Liver (tissue), 9 donors: ENCODE data around the gene RFX8. TPM values are rescaled to one million over a fixed set of nuclear protein-coding genes. Genes with fewer than 3 reads are reported as not detected.

Experiments used
- DNase-seq: peaks from one replicate; pipeline ENCODE4 v3.0.0-alpha.2; 2017; ENCODE audit warnings: low spot score
- H3K27ac ChIP-seq, 2 donors: one replicate each; pipeline ENCODE4 v1.7.0; 2013; ENCODE audit warnings: inconsistent platforms in 2 of 2, low read length in 2 of 2, control low read depth in 1 of 2, low read depth in 1 of 2, mild to moderate bottlenecking in 1 of 2
- H3K27me3 ChIP-seq, 4 donors: one replicate each; pipeline versions ENCODE4 v1.6.1 to v1.7.0; 2013; ENCODE audit warnings: low read length in 3 of 4, inconsistent platforms in 1 of 4, mild to moderate bottlenecking in 1 of 4, moderate library complexity in 1 of 4; ENCODE audit not compliant: control insufficient read depth in 4 of 4, insufficient read depth in 4 of 4
- H3K36me3 ChIP-seq, 4 donors: one replicate each; pipeline versions ENCODE4 v1.6.1 to v1.7.0; 2013; ENCODE audit warnings: low read length in 3 of 4, mild to moderate bottlenecking in 3 of 4, low read depth in 1 of 4, moderate library complexity in 1 of 4; ENCODE audit not compliant: control insufficient read depth in 4 of 4, insufficient read depth in 3 of 4
- H3K4me1 ChIP-seq, 4 donors: one replicate each; pipeline versions ENCODE4 v1.6.1 to v1.7.0; 2013; ENCODE audit warnings: low read length in 3 of 4, mild to moderate bottlenecking in 3 of 4, moderate library complexity in 1 of 4; ENCODE audit not compliant: control insufficient read depth in 4 of 4, insufficient read depth in 4 of 4
- H3K4me3 ChIP-seq, 3 donors: one replicate each; pipeline versions ENCODE4 v1.6.1 to v1.7.0; 2013; ENCODE audit warnings: low read length in 3 of 3, control low read depth in 1 of 3, low read depth in 1 of 3, mild to moderate bottlenecking in 1 of 3
- H3K9ac ChIP-seq, 2 donors: one replicate each; pipeline ENCODE4 v1.7.0; 2013; ENCODE audit warnings: low read length in 2 of 2, mild to moderate bottlenecking in 2 of 2, moderate library complexity in 2 of 2, control low read depth in 1 of 2, low read depth in 1 of 2
- H3K9me3 ChIP-seq, 4 donors: one replicate each; pipeline versions ENCODE4 v1.6.1 to v1.7.0; 2013; ENCODE audit warnings: low read length in 3 of 4; ENCODE audit not compliant: control insufficient read depth in 4 of 4
- ATF3 ChIP-seq: IDR thresholded peaks from 2 replicates; pipeline ENCODE4 v1.6.1; 2016; ENCODE audit warnings: antibody characterized with exemption
- EGR1 ChIP-seq, 2 donors: IDR thresholded peaks; 2 replicates each; pipeline ENCODE4 v1.6.1; 2016 to 2018; ENCODE audit warnings: antibody characterized with exemption in 2 of 2, low read depth in 2 of 2
- FOXA1 ChIP-seq: IDR thresholded peaks from 2 replicates; pipeline ENCODE4 v1.6.1; 2016; ENCODE audit warnings: antibody characterized with exemption
- FOXA2 ChIP-seq: IDR thresholded peaks from 2 replicates; pipeline ENCODE4 v1.6.1; 2016; ENCODE audit warnings: antibody characterized with exemption
- GABPA ChIP-seq, 2 donors: IDR thresholded peaks in 1 of 2; conservative IDR thresholded peaks in 1 of 2; 2 replicates each; pipeline ENCODE4 v1.6.1; 2016; ENCODE audit warnings: antibody characterized with exemption in 2 of 2, mild to moderate bottlenecking in 1 of 2, moderate library complexity in 1 of 2
- HNF4A ChIP-seq, 2 donors: conservative IDR thresholded peaks; 2 replicates each; pipeline ENCODE4 v1.6.1; 2016; ENCODE audit warnings: antibody characterized with exemption in 2 of 2, mild to moderate bottlenecking in 2 of 2
- JUND ChIP-seq, 2 donors: IDR thresholded peaks; 2 replicates each; pipeline ENCODE4 v1.6.1; 2016; ENCODE audit warnings: antibody characterized with exemption in 2 of 2
- MAX ChIP-seq: IDR thresholded peaks from 2 replicates; pipeline ENCODE4 v1.6.1; 2016; ENCODE audit warnings: antibody characterized with exemption
- NR2F2 ChIP-seq: IDR thresholded peaks from 2 replicates; pipeline ENCODE4 v1.6.1; 2016; ENCODE audit warnings: antibody characterized with exemption
- RAD21 ChIP-seq, 2 donors: IDR thresholded peaks; 2 replicates each; pipeline ENCODE4 v1.6.1; 2016; ENCODE audit warnings: antibody characterized with exemption in 2 of 2, mild to moderate bottlenecking in 2 of 2
- RXRA ChIP-seq, 2 donors: IDR thresholded peaks; 2 replicates each; pipeline ENCODE4 v1.6.1; 2017 to 2018; ENCODE audit warnings: antibody characterized with exemption in 2 of 2, mild to moderate bottlenecking in 1 of 2
- SP1 ChIP-seq: IDR thresholded peaks from 2 replicates; pipeline ENCODE4 v1.6.1; 2018; ENCODE audit warnings: antibody characterized with exemption, mild to moderate bottlenecking
- TAF1 ChIP-seq: conservative IDR thresholded peaks from 2 replicates; pipeline ENCODE4 v1.6.1; 2016; ENCODE audit warnings: antibody characterized with exemption, mild to moderate bottlenecking
- YY1 ChIP-seq: IDR thresholded peaks from 2 replicates; pipeline ENCODE4 v1.6.1; 2016; ENCODE audit warnings: antibody characterized with exemption, mild to moderate bottlenecking
- ZBTB33 ChIP-seq: IDR thresholded peaks from 2 replicates; pipeline ENCODE4 v1.6.1; 2016; ENCODE audit warnings: antibody characterized with exemption
- whole genome bisulfite sequencing: extraction: QIAGEN DNeasy Blood & Tissue Kit; methylation state at CpG from one replicate; pipeline ENCODE4 v1.1.7; 2013; 5-methylcytosine and 5-hydroxymethylcytosine counted together
- polyA plus RNA-seq, 2 donors: library from polyadenylated mRNA; stranded (reverse) in 1 of 2; unstranded in 1 of 2; fragments of 200-250 nt in 1 of 2; fragments of >200 nt in 1 of 2; fragmentation: Nextera tagmentation in 1 of 2; extraction: Ambion mirVana in 1 of 2; gene quantifications; one replicate each; pipeline versions ENCODE4 v1.2.1 to v1.2.3, GENCODE V29; 2013 to 2015
- total RNA-seq, 2 donors: library from RNA; depleted of rRNA; stranded (reverse); fragments of >200 nt; gene quantifications; one replicate each; pipeline ENCODE4 v1.2.3, GENCODE V29; 2014
- TF ChIP-seq, protein P1 (sequence below): fragments of 150-350 bp; IDR thresholded peaks from 2 replicates; pipeline ENCODE4 v1.5.1; 2017; ENCODE audit warnings: improper control_type of control experiment, low read depth, low read length; ENCODE audit not compliant: missing input control
- donor health status: healthy.
- donor health status: healthy.
- donor health status: healthy.
- donor health status: healthy.
- donor health status: healthy.

The RFX8 gene
- total and polyA plus RNA-seq, 4 donors = 0.08 to 0.09 (median 0.09) TPM; not detected in 1

DNA sequence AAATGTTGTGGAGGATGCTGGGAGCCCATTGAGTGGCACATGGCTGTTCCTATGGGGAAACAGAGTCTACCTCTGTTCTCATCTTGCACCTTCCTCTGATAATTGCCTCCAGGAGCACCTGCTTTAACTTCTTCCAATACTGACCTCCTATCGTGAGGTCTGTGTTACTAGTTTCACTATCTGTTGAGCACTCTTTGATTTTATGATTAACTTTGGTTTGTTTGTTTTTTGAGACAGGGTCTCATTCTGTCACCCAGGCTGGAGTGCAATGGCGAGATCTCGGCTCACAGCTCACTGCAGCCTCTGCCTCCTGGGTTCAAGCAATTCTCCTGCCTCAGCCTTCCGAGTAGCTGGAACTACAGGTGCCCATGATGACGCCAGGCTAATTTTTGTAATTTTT lies 12.1 kb upstream of the RFX8 start:
- WGBS = 47% methylated on average over 5 of the region's 5 CpGs
- no peak for DNase-seq
- Histone ChIP-seq H3K9me3 (no peaks in the 10 kb centered on the region), H3K9ac (no peak overlapping the region), H3K36me3 (no peaks in the 10 kb centered on the region), H3K27ac (no peak overlapping the region), H3K4me1 (peaks cover 0 to 4% (median 0%) of the 10 kb centered on the region in 4 donors), H3K4me3 (no peak overlapping the region), H3K27me3 (no peaks in the 10 kb centered on the region)
- TF ChIP-seq ATF3 = no peak
- no peak for TF ChIP-seq SP1
- no peak for TF ChIP-seq YY1
- TF ChIP-seq NR2F2 = no peak
- TF ChIP-seq, protein P1, sequence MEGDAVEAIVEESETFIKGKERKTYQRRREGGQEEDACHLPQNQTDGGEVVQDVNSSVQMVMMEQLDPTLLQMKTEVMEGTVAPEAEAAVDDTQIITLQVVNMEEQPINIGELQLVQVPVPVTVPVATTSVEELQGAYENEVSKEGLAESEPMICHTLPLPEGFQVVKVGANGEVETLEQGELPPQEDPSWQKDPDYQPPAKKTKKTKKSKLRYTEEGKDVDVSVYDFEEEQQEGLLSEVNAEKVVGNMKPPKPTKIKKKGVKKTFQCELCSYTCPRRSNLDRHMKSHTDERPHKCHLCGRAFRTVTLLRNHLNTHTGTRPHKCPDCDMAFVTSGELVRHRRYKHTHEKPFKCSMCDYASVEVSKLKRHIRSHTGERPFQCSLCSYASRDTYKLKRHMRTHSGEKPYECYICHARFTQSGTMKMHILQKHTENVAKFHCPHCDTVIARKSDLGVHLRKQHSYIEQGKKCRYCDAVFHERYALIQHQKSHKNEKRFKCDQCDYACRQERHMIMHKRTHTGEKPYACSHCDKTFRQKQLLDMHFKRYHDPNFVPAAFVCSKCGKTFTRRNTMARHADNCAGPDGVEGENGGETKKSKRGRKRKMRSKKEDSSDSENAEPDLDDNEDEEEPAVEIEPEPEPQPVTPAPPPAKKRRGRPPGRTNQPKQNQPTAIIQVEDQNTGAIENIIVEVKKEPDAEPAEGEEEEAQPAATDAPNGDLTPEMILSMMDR = no peak
- TF ChIP-seq JUND (IDR thresholded peaks at IDR 0.05) = no peak
- no peak for TF ChIP-seq ZBTB33
- TF ChIP-seq HNF4A (conservative IDR thresholded peaks at IDR 0.05) = no peak
- no peak for TF ChIP-seq FOXA2
- TF ChIP-seq EGR1 (IDR thresholded peaks at IDR 0.05; ENCODE audit: low read depth in 2 of 2) = no peak
- no peak for TF ChIP-seq MAX
- no peak for TF ChIP-seq TAF1
- TF ChIP-seq GABPA (IDR thresholded peaks at IDR 0.05 in 1 of 2, conservative IDR thresholded peaks at IDR 0.05 in 1 of 2) = no peak
- TF ChIP-seq RXRA (IDR thresholded peaks at IDR 0.05) = no peak
- TF ChIP-seq RAD21 (IDR thresholded peaks at IDR 0.05) = no peak

DNA sequence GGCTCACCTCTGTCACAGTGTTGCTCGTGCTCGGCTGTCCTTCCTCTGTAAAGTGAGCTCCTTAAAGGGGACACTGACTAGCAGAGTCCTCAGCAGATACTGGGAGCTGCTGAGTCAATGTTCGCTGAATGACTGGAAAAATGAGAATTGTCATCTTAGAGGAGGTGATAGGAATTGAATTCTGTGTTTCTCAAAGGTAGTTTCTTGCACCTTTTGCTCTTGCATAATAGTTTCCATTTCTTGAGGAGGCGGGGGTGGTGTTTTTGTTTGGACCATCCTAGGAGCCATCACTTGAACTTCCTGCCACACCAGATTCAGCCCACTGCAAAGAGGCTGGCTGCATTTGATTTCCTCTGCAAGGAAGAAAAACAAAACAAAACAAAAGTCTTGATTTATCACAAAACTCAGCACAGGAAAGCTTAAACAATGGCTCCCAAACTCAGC lies 11.4 kb upstream of the RFX8 start:
- peak overlapping the region in 1 of 2 donors; percentile 5 for H3K27ac ChIP-seq
- no peaks in the 10 kb centered on the region for H3K27me3 ChIP-seq
- TF ChIP-seq GABPA (IDR thresholded peaks at IDR 0.05 in 1 of 2, conservative IDR thresholded peaks at IDR 0.05 in 1 of 2) (no peak), RXRA (IDR thresholded peaks at IDR 0.05) (no peak), YY1 (peak; percentile 20), SP1 (no peak), EGR1 (IDR thresholded peaks at IDR 0.05; ENCODE audit: low read depth in 2 of 2) (no peak), TAF1 (no peak), ZBTB33 (no peak), FOXA1 (no peak), ATF3 (no peak)
- no peak overlapping the region for H3K4me3 ChIP-seq
- peaks cover 0 to 4% (median 0%) of the 10 kb centered on the region in 4 donors for H3K4me1 ChIP-seq
- no peaks in the 10 kb centered on the region for H3K9me3 ChIP-seq
- no peak overlapping the region for H3K9ac ChIP-seq
- 83% methylated on average over 4 of the region's 4 CpGs for WGBS
- no peaks in the 10 kb centered on the region for H3K36me3 ChIP-seq
- no peak for DNase-seq
